GM23338 (cell line): Measurements from ENCODE around the gene TENT5C. TPM values are rescaled to one million over a fixed set of nuclear protein-coding genes. Genes with fewer than 3 reads are reported as not detected.

Experiments
- ATAC-seq: fragments of 200-7000 bp; cut with Tn5 transposase; 3 replicates; pipeline ENCODE4 v1.9.1; 2020
- DNase-seq: peaks from one replicate; pipeline ENCODE4 v3.0.0-alpha.2; 2015; ENCODE audit warnings: low spot score
- H2AFZ ChIP-seq: fragments of 200-600 bp; sonication (generic); 2 replicates; pipeline ENCODE4 v1.8.0; 2016; ENCODE audit warnings: antibody characterized with exemption, mild to moderate bottlenecking, moderate library complexity
- H3F3A ChIP-seq: fragments of 200-600 bp; sonication (generic); replicated peaks from 2 replicates; pipeline ENCODE4 v1.8.0; 2017; ENCODE audit warnings: antibody characterized with exemption, mixed run types, low read depth
- H3K27ac ChIP-seq: fragments of 200-600 bp; sonication (generic); 2 replicates; pipeline ENCODE4 v1.6.1; 2016; ENCODE audit warnings: low read depth
- H3K27me3 ChIP-seq: fragments of 200-600 bp; sonication (generic); 2 replicates; pipeline ENCODE4 v1.8.0; 2016; ENCODE audit warnings: mild to moderate bottlenecking, mixed run types, moderate library complexity; ENCODE audit not compliant: insufficient read depth
- H3K36me3 ChIP-seq: fragments of 200-600 bp; sonication (generic); 2 replicates; pipeline ENCODE4 v1.8.0; 2016; ENCODE audit warnings: mild to moderate bottlenecking; ENCODE audit not compliant: insufficient read depth
- H3K4me1 ChIP-seq: fragments of 200-600 bp; sonication (generic); 2 replicates; pipeline ENCODE4 v1.8.0; 2016; ENCODE audit warnings: mild to moderate bottlenecking, moderate library complexity; ENCODE audit not compliant: insufficient read depth
- H3K4me2 ChIP-seq: fragments of 200-600 bp; sonication (generic); 2 replicates; pipeline ENCODE4 v1.7.1; 2017; ENCODE audit warnings: mixed run types
- H3K4me3 ChIP-seq: fragments of 200-600 bp; sonication (generic); 2 replicates; pipeline ENCODE4 v1.6.1; 2016; ENCODE audit warnings: mixed run types
- H3K79me2 ChIP-seq: fragments of 200-600 bp; sonication (generic); replicated peaks from 2 replicates; pipeline ENCODE4 v1.8.0; 2017; ENCODE audit warnings: mild to moderate bottlenecking; ENCODE audit not compliant: insufficient read depth
- H3K9me2 ChIP-seq: fragments of 200-600 bp; sonication (generic); 2 replicates; pipeline ENCODE4 v1.8.0; 2017; ENCODE audit not compliant: insufficient read depth
- H4K20me1 ChIP-seq: fragments of 200-600 bp; sonication (generic); replicated peaks from 2 replicates; pipeline ENCODE4 v1.8.0; 2017; ENCODE audit warnings: mild to moderate bottlenecking; ENCODE audit not compliant: insufficient read depth
- H3K27ac Mint-ChIP-seq: 2 replicates; pipeline ENCODE4 v1.8.0; 2020; ENCODE audit warnings: inconsistent platforms, mild to moderate bottlenecking, moderate library complexity, mixed read lengths
- H3K27me3 Mint-ChIP-seq: 3 replicates; pipeline ENCODE4 v1.8.0; 2022; ENCODE audit warnings: low read depth, mild to moderate bottlenecking, moderate library complexity, mixed read lengths, inconsistent platforms; ENCODE audit not compliant: insufficient read depth, poor library complexity
- H3K36me3 Mint-ChIP-seq: 3 replicates; pipeline ENCODE4 v1.8.0; 2021; ENCODE audit warnings: low read depth, mild to moderate bottlenecking, inconsistent platforms, moderate library complexity, mixed read lengths
- H3K4me1 Mint-ChIP-seq: 3 replicates; pipeline ENCODE4 v1.8.0; 2020; ENCODE audit warnings: mild to moderate bottlenecking, inconsistent platforms, mixed read lengths
- H3K4me3 Mint-ChIP-seq: 3 replicates; pipeline ENCODE4 v1.8.0; 2021; ENCODE audit warnings: moderate library complexity, mild to moderate bottlenecking, inconsistent platforms, mixed read lengths
- H3K9me3 Mint-ChIP-seq: 3 replicates; pipeline ENCODE4 v1.8.0; 2020; ENCODE audit warnings: moderate library complexity, mild to moderate bottlenecking, inconsistent platforms, mixed read lengths
- CREB1 ChIP-seq: fragments of 250-450 bp; sonication (Bioruptor Pico); IDR thresholded peaks from 2 replicates; pipeline ENCODE4 v1.5.0; 2020; ENCODE audit warnings: low read depth, mild to moderate bottlenecking, moderate library complexity
- CTCF ChIP-seq, 2 experiments: fragments of 200-600 bp in 1 of 2; sonication (generic) in 1 of 2; conservative IDR thresholded peaks; 2 replicates each; pipeline versions ENCODE4 v1.5.1 to v1.6.1; 2016 to 2017; ENCODE audit warnings: antibody characterized with exemption in 2 of 2, low read depth in 2 of 2, mild to moderate bottlenecking in 2 of 2, moderate library complexity in 1 of 2
- ETS1 ChIP-seq: IDR thresholded peaks from 2 replicates; pipeline ENCODE4 v1.6.1; 2016; ENCODE audit warnings: antibody characterized with exemption
- EZH2 ChIP-seq: fragments of 200-600 bp; sonication (generic); IDR thresholded peaks from one replicate; pipeline ENCODE4 v1.8.0; 2017; ENCODE audit warnings: antibody characterized with exemption, mild to moderate bottlenecking, low read depth; ENCODE audit not compliant: unreplicated experiment
- EZH2phosphoT487 ChIP-seq: fragments of 200-600 bp; sonication (generic); IDR thresholded peaks from one replicate; pipeline ENCODE4 v1.8.1; 2018; ENCODE audit warnings: antibody characterized with exemption; ENCODE audit not compliant: unreplicated experiment
- JUNB ChIP-seq: IDR thresholded peaks from one replicate; pipeline ENCODE4 v1.6.1; 2016; ENCODE audit warnings: antibody characterized with exemption; ENCODE audit not compliant: unreplicated experiment
- NANOG ChIP-seq: IDR thresholded peaks from 2 replicates; pipeline ENCODE4 v1.6.1; 2016; ENCODE audit warnings: antibody characterized with exemption, borderline replicate concordance
- POLR2AphosphoS5 ChIP-seq: IDR thresholded peaks from 2 replicates; pipeline ENCODE4 v1.6.1; 2016; ENCODE audit warnings: antibody characterized with exemption, low read depth
- REST ChIP-seq: IDR thresholded peaks from one replicate; pipeline ENCODE4 v1.6.1; 2018; ENCODE audit warnings: antibody characterized with exemption; ENCODE audit not compliant: unreplicated experiment
- STAT1 ChIP-seq: IDR thresholded peaks from one replicate; pipeline ENCODE4 v1.6.1; 2016; ENCODE audit warnings: antibody characterized with exemption; ENCODE audit not compliant: unreplicated experiment
- ZNF114 ChIP-seq: fragments of 250-450 bp; sonication (Bioruptor Pico); IDR thresholded peaks from 2 replicates; pipeline ENCODE4 v1.5.0; 2020; ENCODE audit warnings: mild to moderate bottlenecking, moderate library complexity
- ZNF331 ChIP-seq: fragments of 250-450 bp; sonication (Bioruptor Pico); IDR thresholded peaks from 2 replicates; pipeline ENCODE4 v1.5.0; 2020; ENCODE audit warnings: low read depth, mild to moderate bottlenecking, moderate library complexity
- ZNF462 ChIP-seq: fragments of 250-450 bp; sonication (Bioruptor Pico); IDR thresholded peaks from 2 replicates; pipeline ENCODE4 v1.5.0; 2020; ENCODE audit warnings: mild to moderate bottlenecking, moderate library complexity
- polyA plus RNA-seq: library from polyadenylated mRNA; unstranded; fragments of >200 nt; fragmentation: Nextera tagmentation; extraction: Ambion mirVana; gene quantifications from 2 replicates; pipeline ENCODE4 v1.2.1, GENCODE V29; 2016
- total RNA-seq: library from RNA; depleted of rRNA; stranded (reverse); fragments of >200 nt; shearing (Covaris generic); gene quantifications from 2 replicates; pipeline ENCODE4 v1.2.3, GENCODE V29; 2014

Gene TENT5C
- total and polyA plus RNA-seq, 2 experiments from 2014 or later = 0.23 to 0.80 TPM

GRCh38 chr1:117654493-117655219, 48.8 kb downstream of the TENT5C start:
- H3K4me2 ChIP-seq = no peak overlapping the region
- no peak overlapping the region for H2AFZ ChIP-seq
- no peaks in the 10 kb centered on the region for H3K36me3 Mint-ChIP-seq
- no peaks in the 10 kb centered on the region for H3K79me2 ChIP-seq
- TF ChIP-seq EZH2phosphoT487 (no peak), CREB1 (no peak), ZNF462 (CRISPR knock-in tag) (no peak), ZNF114 (CRISPR knock-in tag) (no peak), STAT1 (no peak), ZNF331 (no peak), JUNB (no peak), ETS1 (no peak), CTCF (conservative IDR thresholded peaks at IDR 0.05; ENCODE audit: low read depth in 2 of 2) (no peak), REST (no peak), NANOG (no peak), EZH2 (no peak), POLR2AphosphoS5 (no peak)
- peaks cover 26% of the 10 kb centered on the region for H3K4me1 Mint-ChIP-seq
- no peaks in the 10 kb centered on the region for H3F3A ChIP-seq
- no peak overlapping the region for H3K4me3 ChIP-seq
- no peak overlapping the region for H3K4me3 Mint-ChIP-seq
- no peak overlapping the region for H3K27ac ChIP-seq
- peaks cover 4% of the 10 kb centered on the region; the same call in 1 of the 2 replicates for H3K4me1 ChIP-seq
- peaks cover 11% of the 10 kb centered on the region for H3K27me3 Mint-ChIP-seq
- no peaks in the 10 kb centered on the region for H3K27me3 ChIP-seq
- DNase-seq (no peak), ATAC-seq (no peak)
- H4K20me1 ChIP-seq = no peaks in the 10 kb centered on the region
- peaks cover 3% of the 10 kb centered on the region; the same call in 2 of the 3 replicates for H3K9me3 Mint-ChIP-seq
- H3K27ac Mint-ChIP-seq = no peak overlapping the region
- H3K9me2 ChIP-seq = 0 out of 2 replicates have a peak, but pooled peaks cover 12% of the 10 kb centered on the region
- no peaks in the 10 kb centered on the region for H3K36me3 ChIP-seq
